Measurements from ENCODE around the gene C1QTNF8. TPM values are rescaled to one million over a fixed set of nuclear protein-coding genes. Genes with fewer than 3 reads are reported as not detected.

C1QTNF8 gene
- total and polyA plus RNA-seq, 2 of the 13 experiments (the other 11 are each of a cell fraction or from before 2014, with no cell fraction given) = 0.09 TPM; not detected in 1

GRCh38 chr16:1078579-1079021 is 17.4 kb downstream of the C1QTNF8 start (continued):
- TF ChIP-seq ZNF274 (CRISPR knock-in tag; IDR thresholded peaks at IDR 0.05) (no peak; the same call in 1 of the 2 replicates), MXD4 (CRISPR knock-in tag; IDR thresholded peaks at IDR 0.05) (peak; percentile 93), ZNF878 (CRISPR knock-in tag; IDR thresholded peaks at IDR 0.05) (peak; percentile 93), ZNF589 (CRISPR knock-in tag; conservative IDR thresholded peaks at IDR 0.05) (peak; percentile 89), ZNF792 (CRISPR knock-in tag; IDR thresholded peaks at IDR 0.05) (peak; percentile 77; the same call in 1 of the 2 replicates), ZNF383 (CRISPR knock-in tag; IDR thresholded peaks at IDR 0.05; ENCODE audit: borderline replicate concordance) (no peak), ZSCAN9 (CRISPR knock-in tag; IDR thresholded peaks at IDR 0.05; ENCODE audit: borderline replicate concordance) (peak; percentile 98), SALL1 (CRISPR knock-in tag; IDR thresholded peaks at IDR 0.05) (peak; percentile 93), AKNA (CRISPR knock-in tag; IDR thresholded peaks at IDR 0.05; ENCODE audit: borderline replicate concordance) (0 out of 2 replicates have a peak, but pooled peaks have one; percentile 58), TCF12 (IDR thresholded peaks at IDR 0.05) (no peak), TCF12 (CRISPR knock-in tag; IDR thresholded peaks at IDR 0.05) (0 out of 2 replicates have a peak, but pooled peaks have one; percentile 64), MYNN (CRISPR knock-in tag; IDR thresholded peaks at IDR 0.05; ENCODE audit: low read depth) (no peak), MBD4 (IDR thresholded peaks at IDR 0.05; ENCODE audit: borderline replicate concordance, low read length) (no peak), ZNF432 (CRISPR knock-in tag; IDR thresholded peaks at IDR 0.05; ENCODE audit: borderline replicate concordance) (no peak), BORCS8-MEF2B (CRISPR knock-in tag; IDR thresholded peaks at IDR 0.05) (peak; percentile 75; the same call in 1 of the 2 replicates), FOXK2 (IDR thresholded peaks at IDR 0.05) (peak; percentile 66; the same call in 1 of the 2 replicates), HNRNPL (IDR thresholded peaks at IDR 0.05; ENCODE audit: low read depth, low read length) (peak; percentile 72), ZNF839 (CRISPR knock-in tag; IDR thresholded peaks at IDR 0.05; ENCODE audit: borderline replicate concordance) (no peak)
- TF ChIP-seq, protein P1, sequence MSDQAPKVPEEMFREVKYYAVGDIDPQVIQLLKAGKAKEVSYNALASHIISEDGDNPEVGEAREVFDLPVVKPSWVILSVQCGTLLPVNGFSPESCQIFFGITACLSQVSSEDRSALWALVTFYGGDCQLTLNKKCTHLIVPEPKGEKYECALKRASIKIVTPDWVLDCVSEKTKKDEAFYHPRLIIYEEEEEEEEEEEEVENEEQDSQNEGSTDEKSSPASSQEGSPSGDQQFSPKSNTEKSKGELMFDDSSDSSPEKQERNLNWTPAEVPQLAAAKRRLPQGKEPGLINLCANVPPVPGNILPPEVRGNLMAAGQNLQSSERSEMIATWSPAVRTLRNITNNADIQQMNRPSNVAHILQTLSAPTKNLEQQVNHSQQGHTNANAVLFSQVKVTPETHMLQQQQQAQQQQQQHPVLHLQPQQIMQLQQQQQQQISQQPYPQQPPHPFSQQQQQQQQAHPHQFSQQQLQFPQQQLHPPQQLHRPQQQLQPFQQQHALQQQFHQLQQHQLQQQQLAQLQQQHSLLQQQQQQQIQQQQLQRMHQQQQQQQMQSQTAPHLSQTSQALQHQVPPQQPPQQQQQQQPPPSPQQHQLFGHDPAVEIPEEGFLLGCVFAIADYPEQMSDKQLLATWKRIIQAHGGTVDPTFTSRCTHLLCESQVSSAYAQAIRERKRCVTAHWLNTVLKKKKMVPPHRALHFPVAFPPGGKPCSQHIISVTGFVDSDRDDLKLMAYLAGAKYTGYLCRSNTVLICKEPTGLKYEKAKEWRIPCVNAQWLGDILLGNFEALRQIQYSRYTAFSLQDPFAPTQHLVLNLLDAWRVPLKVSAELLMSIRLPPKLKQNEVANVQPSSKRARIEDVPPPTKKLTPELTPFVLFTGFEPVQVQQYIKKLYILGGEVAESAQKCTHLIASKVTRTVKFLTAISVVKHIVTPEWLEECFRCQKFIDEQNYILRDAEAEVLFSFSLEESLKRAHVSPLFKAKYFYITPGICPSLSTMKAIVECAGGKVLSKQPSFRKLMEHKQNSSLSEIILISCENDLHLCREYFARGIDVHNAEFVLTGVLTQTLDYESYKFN (CRISPR knock-in tag; conservative IDR thresholded peaks at IDR 0.05) = peak; percentile 85
- TF ChIP-seq, protein P2, sequence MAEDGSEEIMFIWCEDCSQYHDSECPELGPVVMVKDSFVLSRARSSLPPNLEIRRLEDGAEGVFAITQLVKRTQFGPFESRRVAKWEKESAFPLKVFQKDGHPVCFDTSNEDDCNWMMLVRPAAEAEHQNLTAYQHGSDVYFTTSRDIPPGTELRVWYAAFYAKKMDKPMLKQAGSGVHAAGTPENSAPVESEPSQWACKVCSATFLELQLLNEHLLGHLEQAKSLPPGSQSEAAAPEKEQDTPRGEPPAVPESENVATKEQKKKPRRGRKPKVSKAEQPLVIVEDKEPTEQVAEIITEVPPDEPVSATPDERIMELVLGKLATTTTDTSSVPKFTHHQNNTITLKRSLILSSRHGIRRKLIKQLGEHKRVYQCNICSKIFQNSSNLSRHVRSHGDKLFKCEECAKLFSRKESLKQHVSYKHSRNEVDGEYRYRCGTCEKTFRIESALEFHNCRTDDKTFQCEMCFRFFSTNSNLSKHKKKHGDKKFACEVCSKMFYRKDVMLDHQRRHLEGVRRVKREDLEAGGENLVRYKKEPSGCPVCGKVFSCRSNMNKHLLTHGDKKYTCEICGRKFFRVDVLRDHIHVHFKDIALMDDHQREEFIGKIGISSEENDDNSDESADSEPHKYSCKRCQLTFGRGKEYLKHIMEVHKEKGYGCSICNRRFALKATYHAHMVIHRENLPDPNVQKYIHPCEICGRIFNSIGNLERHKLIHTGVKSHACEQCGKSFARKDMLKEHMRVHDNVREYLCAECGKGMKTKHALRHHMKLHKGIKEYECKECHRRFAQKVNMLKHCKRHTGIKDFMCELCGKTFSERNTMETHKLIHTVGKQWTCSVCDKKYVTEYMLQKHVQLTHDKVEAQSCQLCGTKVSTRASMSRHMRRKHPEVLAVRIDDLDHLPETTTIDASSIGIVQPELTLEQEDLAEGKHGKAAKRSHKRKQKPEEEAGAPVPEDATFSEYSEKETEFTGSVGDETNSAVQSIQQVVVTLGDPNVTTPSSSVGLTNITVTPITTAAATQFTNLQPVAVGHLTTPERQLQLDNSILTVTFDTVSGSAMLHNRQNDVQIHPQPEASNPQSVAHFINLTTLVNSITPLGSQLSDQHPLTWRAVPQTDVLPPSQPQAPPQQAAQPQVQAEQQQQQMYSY (CRISPR knock-in tag; IDR thresholded peaks at IDR 0.05) = no peak
